H1 (cell line): ENCODE data around the gene CSTF2T. TPM values are rescaled to one million over a fixed set of nuclear protein-coding genes. Genes with fewer than 3 reads are reported as not detected.

Experiments used
- CTCF ChIA-PET: fragments of 300-600 bp; sonication (Branson Sonifier 250); formaldehyde crosslinking; loops from one replicate; lab custom pipeline; 2021; ENCODE audit not compliant: partially characterized antibody; lab: Charles Lee
- POLR2A ChIA-PET: fragments of 300-600 bp; sonication (Branson Sonifier 250); formaldehyde crosslinking; loops from one replicate; lab custom pipeline; 2021; ENCODE audit warnings: inconsistent platforms; ENCODE audit not compliant: partially characterized antibody; lab: Charles Lee
- DNase-seq, 2 experiments: peaks; one replicate each; pipeline versions ENCODE4 v3.0.0 to v3.0.0-alpha.2; 2010 to 2022; ENCODE audit warnings: low spot score in 2 of 2, low read depth in 1 of 2, mixed read lengths in 1 of 2
- FAIRE-seq: peaks from 2 replicates; lab custom pipeline; 2011; peaks lifted over from hg19 to GRCh38; lab: Jason Lieb, UNC
- H2AFZ ChIP-seq: 2 replicates; pipeline ENCODE4 v1.8.1; 2012; ENCODE audit warnings: low read length, inconsistent platforms
- H2AK5ac ChIP-seq: 2 replicates; pipeline ENCODE4 v1.6.1; 2013; ENCODE audit warnings: low read depth, low read length
- H2BK120ac ChIP-seq: replicated peaks from 2 replicates; pipeline ENCODE3; 2013; ENCODE audit warnings: low read depth, low read length, inconsistent platforms
- H2BK12ac ChIP-seq: 2 replicates; pipeline ENCODE4 v1.6.1; 2013; ENCODE audit warnings: low read depth, low read length
- H2BK15ac ChIP-seq: 2 replicates; pipeline ENCODE4 v1.6.1; 2013; ENCODE audit warnings: low read length
- H2BK20ac ChIP-seq: 2 replicates; pipeline ENCODE4 v1.6.1; 2013; ENCODE audit warnings: low read length
- H2BK5ac ChIP-seq: 2 replicates; pipeline ENCODE4 v1.6.1; 2013; ENCODE audit warnings: low read depth, low read length
- H3K14ac ChIP-seq: 2 replicates; pipeline ENCODE4 v1.6.1; 2013; ENCODE audit warnings: inconsistent platforms; ENCODE audit not compliant: insufficient read length
- H3K18ac ChIP-seq: 2 replicates; pipeline ENCODE4 v1.6.1; 2013; ENCODE audit warnings: low read length; ENCODE audit errors: extremely low read depth
- H3K23ac ChIP-seq: 2 replicates; pipeline ENCODE4 v1.6.1; 2013; ENCODE audit warnings: inconsistent platforms; ENCODE audit not compliant: insufficient read length
- H3K23me2 ChIP-seq: 2 replicates; pipeline ENCODE4 v1.6.1; 2013; ENCODE audit warnings: low read depth, low read length
- H3K27ac ChIP-seq: 2 replicates; pipeline ENCODE4 v1.6.1; 2011; ENCODE audit warnings: low read depth, low read length, inconsistent platforms
- H3K27me3 ChIP-seq, 4 experiments: replicated peaks in 1 of 4; 1 replicate in 1 of 4; 2 replicates in 3 of 4; pipeline versions ENCODE4 v1.6.1 to v1.8.1; 2011 to 2013; ENCODE audit warnings: low read length in 3 of 4, mild to moderate bottlenecking in 3 of 4, inconsistent platforms in 2 of 4, mixed read lengths in 2 of 4, moderate library complexity in 1 of 4; ENCODE audit not compliant: control insufficient read depth in 3 of 4, insufficient read depth in 3 of 4; ENCODE audit errors: extremely low read depth in 1 of 4
- H3K36me3 ChIP-seq, 4 experiments: 2 replicates each; pipeline versions ENCODE4 v1.6.1 to v1.8.1; 2011 to 2013; ENCODE audit warnings: mild to moderate bottlenecking in 4 of 4, low read length in 3 of 4, moderate library complexity in 2 of 4, control low read depth in 1 of 4, inconsistent platforms in 1 of 4; ENCODE audit not compliant: insufficient read depth in 4 of 4, control insufficient read depth in 2 of 4
- H3K4ac ChIP-seq: replicated peaks from 2 replicates; pipeline ENCODE3; 2013; ENCODE audit warnings: low read length, low read depth, mixed read lengths, inconsistent platforms; ENCODE audit not compliant: insufficient read length
- H3K4me1 ChIP-seq, 4 experiments: replicated peaks in 1 of 4; 1 replicate in 1 of 4; 2 replicates in 3 of 4; pipeline versions ENCODE4 v1.6.1 to v1.8.1; 2011 to 2013; ENCODE audit warnings: low read length in 3 of 4, inconsistent platforms in 2 of 4, mixed read lengths in 1 of 4; ENCODE audit not compliant: insufficient read depth in 4 of 4, control insufficient read depth in 3 of 4
- H3K4me2 ChIP-seq, 2 experiments: 2 replicates each; pipeline versions ENCODE4 v1.6.1 to v1.8.1; 2011 to 2013; ENCODE audit warnings: low read depth in 2 of 2, low read length in 2 of 2, control low read depth in 1 of 2, inconsistent platforms in 1 of 2, mild to moderate bottlenecking in 1 of 2; ENCODE audit not compliant: insufficient read depth in 1 of 2
- H3K4me3 ChIP-seq, 4 experiments: fragments of 200-600, 300-600 bp in 1 of 4; sonication (generic), shearing (Covaris generic), sonication (Bioruptor Twin) in 1 of 4; 2 replicates each; pipeline versions ENCODE4 v1.5.1 to v1.8.1; 2011 to 2016; ENCODE audit warnings: low read length in 4 of 4, low read depth in 3 of 4, control low read depth in 2 of 4, inconsistent platforms in 2 of 4, mild to moderate bottlenecking in 2 of 4, mixed read lengths in 1 of 4, moderate library complexity in 1 of 4; ENCODE audit not compliant: insufficient read depth in 2 of 4; ENCODE audit errors: extremely low read depth in 1 of 4
- H3K56ac ChIP-seq: replicated peaks from 2 replicates; pipeline ENCODE3; 2013; ENCODE audit warnings: low read depth, mild to moderate bottlenecking, mixed read lengths, low read length, inconsistent platforms; ENCODE audit not compliant: insufficient read length
- H3K79me1 ChIP-seq: 2 replicates; pipeline ENCODE4 v1.6.1; 2013; ENCODE audit warnings: low read depth, low read length, control low read depth
- H3K79me2 ChIP-seq, 2 experiments: 2 replicates each; pipeline versions ENCODE4 v1.6.1 to v1.8.1; 2012 to 2013; ENCODE audit warnings: low read length in 2 of 2, mild to moderate bottlenecking in 2 of 2, inconsistent platforms in 1 of 2; ENCODE audit not compliant: insufficient read depth in 2 of 2, control insufficient read depth in 1 of 2
- H3K9ac ChIP-seq, 4 experiments: replicated peaks in 1 of 4; 1 replicate in 1 of 4; 2 replicates in 3 of 4; pipeline versions ENCODE4 v1.6.1 to v1.8.1; 2011 to 2013; ENCODE audit warnings: low read depth in 3 of 4, low read length in 3 of 4, control low read depth in 2 of 4, mild to moderate bottlenecking in 2 of 4, moderate library complexity in 2 of 4, inconsistent platforms in 1 of 4; ENCODE audit errors: extremely low read depth in 1 of 4
- H3K9me3 ChIP-seq, 2 experiments: 2 replicates each; pipeline versions ENCODE4 v1.6.1 to v1.8.1; 2012 to 2013; ENCODE audit warnings: mild to moderate bottlenecking in 2 of 2, moderate library complexity in 2 of 2, control low read depth in 1 of 2, inconsistent platforms in 1 of 2, low read depth in 1 of 2, low read length in 1 of 2, mixed read lengths in 1 of 2; ENCODE audit not compliant: insufficient read depth in 2 of 2
- H4K20me1 ChIP-seq, 2 experiments: replicated peaks in 1 of 2; 2 replicates each; pipeline versions ENCODE3 to v1.8.1; 2011 to 2013; ENCODE audit warnings: inconsistent platforms in 2 of 2, low read length in 2 of 2, mild to moderate bottlenecking in 1 of 2; ENCODE audit not compliant: insufficient read depth in 2 of 2, control insufficient read depth in 1 of 2
- H4K5ac ChIP-seq: 2 replicates; pipeline ENCODE4 v1.6.1; 2013; ENCODE audit warnings: low read length, low read depth, mixed read lengths, inconsistent platforms; ENCODE audit not compliant: insufficient read length
- H4K8ac ChIP-seq: 2 replicates; pipeline ENCODE4 v1.8.0; 2013; ENCODE audit warnings: mild to moderate bottlenecking, moderate library complexity, low read length, inconsistent platforms; ENCODE audit not compliant: insufficient read depth; ENCODE audit errors: extremely low read depth
- H4K91ac ChIP-seq: replicated peaks from 2 replicates; pipeline ENCODE3; 2013; ENCODE audit warnings: low read length, mixed read lengths, inconsistent platforms; ENCODE audit not compliant: insufficient read length
- BACH1 ChIP-seq: IDR thresholded peaks from 2 replicates; pipeline ENCODE4 v1.6.1; 2012; ENCODE audit warnings: low read length, improper control_type of control experiment
- KDM5A ChIP-seq: fragments of 200-600 bp; IDR thresholded peaks from 2 replicates; pipeline ENCODE4 v1.7.1; 2012; ENCODE audit warnings: mild to moderate bottlenecking, low read length, inconsistent platforms, mixed read lengths
- RAD21 ChIP-seq, 2 experiments: IDR thresholded peaks in 1 of 2; conservative IDR thresholded peaks in 1 of 2; 2 replicates each; pipeline ENCODE4 v1.6.1; 2011; ENCODE audit warnings: low read depth in 2 of 2, low read length in 2 of 2, improper control_type of control experiment in 1 of 2, inconsistent platforms in 1 of 2, mild to moderate bottlenecking in 1 of 2, moderate library complexity in 1 of 2
- RBBP5 ChIP-seq: IDR thresholded peaks from 2 replicates; pipeline ENCODE4 v1.7.1; 2012; ENCODE audit warnings: low read depth, mild to moderate bottlenecking, inconsistent platforms, low read length, moderate library complexity, borderline replicate concordance
- SP1 ChIP-seq: IDR thresholded peaks from 2 replicates; pipeline ENCODE4 v1.6.1; 2011; ENCODE audit warnings: low read depth, low read length
- ZNF274 ChIP-seq: IDR thresholded peaks from 2 replicates; pipeline ENCODE4 v1.7.0; 2012; ENCODE audit warnings: low read length, borderline replicate concordance; ENCODE audit errors: extremely low read depth
- WGBS, 2 experiments: shearing (Covaris generic) in 1 of 2; methylation state at CpG; one replicate each; pipeline versions ENCODE4 v1.1.6 to v1.1.7; 2013 to 2015; ENCODE audit warnings: low lambda C conversion rate in 2 of 2, mixed read lengths in 2 of 2, inconsistent platforms in 1 of 2, low coverage in 1 of 2, missing lambda C conversion rate in 1 of 2; ENCODE audit not compliant: insufficient replicate concordance in 2 of 2, insufficient coverage in 1 of 2, insufficient read length in 1 of 2; ENCODE audit errors: extremely low coverage in 1 of 2, missing lambda C conversion rate in 1 of 2; 5-methylcytosine and 5-hydroxymethylcytosine counted together
- polyA plus RNA-seq, 7 experiments: library from polyadenylated mRNA; depleted of rRNA in 3 of 7; stranded (reverse) in 5 of 7; unstranded in 2 of 7; fragments of >200 nt in 5 of 7; fragments of 200-250 nt in 2 of 7; gene quantifications; 1 replicate in 5 of 7; 2 replicates in 1 of 7; 4 replicates in 1 of 7; pipeline versions ENCODE4 v1.2.1 to v1.2.3, GENCODE V29; 2011 to 2013; ENCODE audit warnings: missing spikeins in 2 of 7, mixed read lengths in 2 of 7
- total RNA-seq: library from RNA; stranded (reverse); fragmentation: NEBNext Ultra II Directional; extraction: Animal tissue kit (Norgen Biotek cat#: 25700); gene quantifications from 2 replicates; pipeline ENCODE4 v1.2.1, GENCODE V29; 2021

The CSTF2T gene
- total and polyA plus RNA-seq, 2 of the 8 experiments (the other 6 are each of a cell fraction or from before 2014, with no cell fraction given) = 9.4 to 32.4 TPM

DNA sequence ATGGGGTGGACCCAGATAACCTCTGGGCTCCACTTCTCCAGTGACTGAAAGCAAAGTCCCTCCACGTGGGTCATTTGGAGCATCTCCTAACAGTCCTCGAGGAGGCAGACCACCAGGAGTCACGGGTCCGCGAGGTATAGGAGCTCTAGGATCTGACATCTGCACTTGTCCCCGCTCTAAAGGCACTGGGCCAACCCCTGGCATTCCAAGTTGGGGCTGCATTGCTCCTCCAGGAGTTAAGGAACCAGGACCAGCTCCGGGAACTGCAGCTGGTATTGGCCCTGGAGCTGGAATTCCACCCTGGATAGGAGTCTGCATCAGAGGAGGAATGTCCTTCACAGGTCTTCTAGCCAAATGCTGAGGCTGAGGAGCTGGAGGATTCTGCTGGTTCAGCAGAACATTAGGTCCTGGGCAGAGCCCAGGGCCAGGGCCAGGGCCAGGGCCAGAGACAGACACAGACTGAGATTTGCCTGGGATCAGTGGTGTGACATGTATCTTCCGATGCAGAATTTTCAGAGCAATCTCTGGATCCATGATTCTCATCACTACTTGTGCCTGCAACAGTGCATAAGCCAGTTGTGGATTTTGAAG is 827 bp downstream of the CSTF2T start:
- 0 out of 2 replicates have a peak overlapping the region, but pooled peaks have one; percentile 100 for H2BK5ac ChIP-seq
- no peak overlapping the region for H2BK15ac ChIP-seq
- H4K5ac ChIP-seq = no peak overlapping the region
- peak overlapping the region; percentile 86 to 93 for H3K4me2 ChIP-seq
- peak overlapping the region; percentile 47 for H3K56ac ChIP-seq
- H2BK20ac ChIP-seq = no peak overlapping the region
- no peak overlapping the region for H3K23ac ChIP-seq
- H3K27me3 ChIP-seq = no peaks in the 10 kb centered on the region
- H2BK120ac ChIP-seq = no peak overlapping the region
- H3K79me1 ChIP-seq = peaks cover 10% of the 10 kb centered on the region
- no peak overlapping the region for H3K14ac ChIP-seq
- TF ChIP-seq RBBP5 = no peak
- no peak for TF ChIP-seq SP1
- TF ChIP-seq RAD21 (IDR thresholded peaks at IDR 0.05 in 1 of 2, conservative IDR thresholded peaks at IDR 0.05 in 1 of 2; ENCODE audit: low read depth in 2 of 2, low read length in 2 of 2) = no peak
- TF ChIP-seq ZNF274 = no peak
- no peak for TF ChIP-seq BACH1
- TF ChIP-seq KDM5A = no peak
- peaks cover 15 to 38% of the 10 kb centered on the region in 2 experiments for H3K79me2 ChIP-seq
- no peak overlapping the region; the same call in 1 of the 2 replicates for H2AK5ac ChIP-seq
- peak overlapping the region; percentile 100; the same call in 1 of the 2 replicates for H3K27ac ChIP-seq
- CTCF ChIA-PET = interaction anchor here (0.9 kb wide), 1 partner anchor 56 kb away, joined by 3 read pairs; no protein-coding TSS in a partner anchor
- H4K20me1 ChIP-seq = peaks cover 2 to 4% of the 10 kb centered on the region in 2 experiments
- H3K9ac ChIP-seq = peak overlapping the region; percentile 81 to 98 (median 98)
- no peak overlapping the region for H4K91ac ChIP-seq
- H4K8ac ChIP-seq = peak overlapping the region; percentile 100; the same call in 1 of the 2 replicates
- POLR2A ChIA-PET = interaction anchor here (0.9 kb wide), 1 partner anchor 11 kb away, joined by 3 read pairs; no protein-coding TSS in a partner anchor
- H3K23me2 ChIP-seq = peaks cover 5% of the 10 kb centered on the region
- H3K4me1 ChIP-seq = peaks cover 2 to 13% (median 8%) of the 10 kb centered on the region in 4 experiments; a peak in 6 of 7 replicates
- H3K4ac ChIP-seq = peak overlapping the region; percentile 60
- FAIRE-seq (no peak), DNase-seq (no peak)
- peaks cover 0 to 13% (median 0%) of the 10 kb centered on the region in 4 experiments; a peak in 1 of 8 replicates for H3K36me3 ChIP-seq
- H2AFZ ChIP-seq = no peak overlapping the region
- H3K4me3 ChIP-seq = peak overlapping the region; percentile 83 to 97 (median 93)
- 0 out of 2 replicates have a peak overlapping the region, but pooled peaks have one; percentile 4 for H2BK12ac ChIP-seq
- 89% methylated on average over 8 of the region's 8 CpGs; no CpG with 5 or more reads in 1 of the 2 experiments for WGBS, 2 experiments
- no peaks in the 10 kb centered on the region for H3K9me3 ChIP-seq
- H3K18ac ChIP-seq = no peak overlapping the region
